ENCODE data around the gene CFAP299.

GRCh38 chr4:80566203-80566872, 230.8 kb downstream of the CFAP299 start:
- TF ChIP-seq CTCF (IDR thresholded peaks at IDR 0.05; ENCODE audit: insufficient read depth, low read length, poor library complexity, severe bottlenecking) = no peak
- TF ChIP-seq EZH2phosphoT487 (conservative IDR thresholded peaks at IDR 0.05; ENCODE audit: low read length) = no peak
